Common myeloid progenitor, CD34-positive (primary cell): ENCODE data around the gene GDNF.

ENCODE experiments used
- CTCF ChIA-PET: fragments of 350-600 bp; sonication (Branson Sonifier 250); formaldehyde crosslinking; loops from one replicate; lab custom pipeline; 2021; ENCODE audit warnings: antibody characterized with exemption; lab: Charles Lee
- POLR2A ChIA-PET: fragments of 350-600 bp; sonication (Branson Sonifier 250); formaldehyde crosslinking; loops from one replicate; lab custom pipeline; 2021; ENCODE audit warnings: antibody characterized with exemption; lab: Charles Lee
- DNase-seq, 3 donors: peaks; one replicate each; pipeline versions ENCODE4 v3.0.0 to v3.0.0-alpha.2; 2013
- H3K27ac ChIP-seq, 2 experiments: 1 replicate in 1 of 2; 2 replicates in 1 of 2; pipeline ENCODE4 v1.7.0; 2013; ENCODE audit warnings: inconsistent platforms in 2 of 2, low read length in 2 of 2, mild to moderate bottlenecking in 2 of 2, low read depth in 1 of 2, moderate library complexity in 1 of 2; ENCODE audit not compliant: severe bottlenecking in 2 of 2, insufficient read depth in 1 of 2, poor library complexity in 1 of 2
- H3K27me3 ChIP-seq, 5 experiments: replicated peaks in 2 of 5; 1 replicate in 3 of 5; 2 replicates in 2 of 5; pipeline versions ENCODE4 v1.6.1 to v1.7.0; 2013; ENCODE audit warnings: low read length in 4 of 5, mild to moderate bottlenecking in 2 of 5, moderate library complexity in 2 of 5, inconsistent platforms in 1 of 5; ENCODE audit not compliant: insufficient read depth in 5 of 5, control insufficient read depth in 4 of 5
- H3K36me3 ChIP-seq, 4 experiments: 1 replicate in 2 of 4; 2 replicates in 2 of 4; pipeline versions ENCODE4 v1.6.1 to v1.7.0; 2013; ENCODE audit warnings: low read length in 3 of 4, control low read depth in 1 of 4, mild to moderate bottlenecking in 1 of 4; ENCODE audit not compliant: control insufficient read depth in 4 of 4, insufficient read depth in 4 of 4
- H3K4me1 ChIP-seq, 4 experiments: 1 replicate in 3 of 4; 2 replicates in 1 of 4; pipeline versions ENCODE4 v1.6.1 to v1.7.1; 2013; ENCODE audit warnings: low read length in 3 of 4, mild to moderate bottlenecking in 3 of 4, control low read depth in 1 of 4, inconsistent platforms in 1 of 4, moderate library complexity in 1 of 4; ENCODE audit not compliant: control insufficient read depth in 4 of 4, insufficient read depth in 4 of 4; ENCODE audit errors: control extremely low read depth in 1 of 4
- H3K4me3 ChIP-seq, 7 experiments: 1 replicate in 4 of 7; 2 replicates in 3 of 7; pipeline versions ENCODE4 v1.5.1 to v1.7.0; 2013; ENCODE audit warnings: mild to moderate bottlenecking in 7 of 7, low read length in 6 of 7, moderate library complexity in 6 of 7, inconsistent platforms in 2 of 7, low read depth in 2 of 7, control low read depth in 1 of 7; ENCODE audit not compliant: insufficient read depth in 4 of 7, control insufficient read depth in 1 of 7; ENCODE audit errors: extremely low read depth in 1 of 7
- H3K9me3 ChIP-seq, 5 experiments: 1 replicate in 4 of 5; 2 replicates in 1 of 5; pipeline versions ENCODE4 v1.6.1 to v1.7.1; 2013; ENCODE audit warnings: low read length in 4 of 5, mild to moderate bottlenecking in 2 of 5, inconsistent platforms in 1 of 5, low read depth in 1 of 5, moderate library complexity in 1 of 5; ENCODE audit not compliant: control insufficient read depth in 4 of 5, insufficient read depth in 2 of 5; ENCODE audit errors: control extremely low read depth in 1 of 5
- WGBS: methylation state at CpG from one replicate; pipeline ENCODE4 v1.1.5; 2013; ENCODE audit not compliant: insufficient coverage; 5-methylcytosine and 5-hydroxymethylcytosine counted together

Gene GDNF

GRCh38 chr5:37816883-37817282 is 23.0 kb downstream of the GDNF start:
- Histone ChIP-seq H3K9me3 (no peaks in the 10 kb centered on the region), H3K4me3 (no peak overlapping the region), H3K4me1 (no peaks in the 10 kb centered on the region), H3K27me3 (peaks cover 0 to 3% (median 0%) of the 10 kb centered on the region in 5 experiments), H3K27ac (no peak overlapping the region), H3K36me3 (no peaks in the 10 kb centered on the region)
- CTCF ChIA-PET, result interaction anchor here (1.2 kb wide), 1 partner anchor 11 kb away, joined by 3 read pairs; no protein-coding TSS in a partner anchor
- WGBS, result 93% methylated on average over 2 of the region's 3 CpGs
- DNase-seq, result no peak
- POLR2A ChIA-PET, result no interaction called here

- H3K27ac ChIP-seq, result no peak overlapping the region
- no peaks in the 10 kb centered on the region for H3K36me3 ChIP-seq
- peaks cover 0 to 3% (median 0%) of the 10 kb centered on the region in 5 experiments for H3K27me3 ChIP-seq
- ChIA-PET CTCF (interaction anchor here (1.2 kb wide), 1 partner anchor 12 kb away, joined by 3 read pairs; no protein-coding TSS in a partner anchor), POLR2A (no interaction called here)
- no peaks in the 10 kb centered on the region for H3K4me1 ChIP-seq
- 100% methylated on average over 1 of the region's 3 CpGs for WGBS
- no peaks in the 10 kb centered on the region for H3K9me3 ChIP-seq
- DNase-seq, result no peak
- no peak overlapping the region for H3K4me3 ChIP-seq
Measured at GRCh38 chr5:37816331-37816730, 23.5 kb downstream of the GDNF start.

- WGBS, result 98% methylated on average over 7 of the region's 7 CpGs
- ChIA-PET POLR2A (no interaction called here), CTCF (no interaction called here)
- Histone ChIP-seq H3K9me3 (no peaks in the 10 kb centered on the region), H3K27me3 (peaks cover 0 to 3% (median 0%) of the 10 kb centered on the region in 5 experiments), H3K36me3 (no peaks in the 10 kb centered on the region), H3K4me1 (no peaks in the 10 kb centered on the region), H3K4me3 (no peak overlapping the region), H3K27ac (no peak overlapping the region)
- no peak for DNase-seq
Measured at GRCh38 chr5:37815913-37816312, 23.9 kb downstream of the GDNF start.

GRCh38 chr5:37814699-37815098 is 25.1 kb downstream of the GDNF start:
- DNase-seq, result no peak
- H3K27ac ChIP-seq, result no peak overlapping the region
- ChIA-PET POLR2A (no interaction called here), CTCF (no interaction called here)
- H3K4me1 ChIP-seq, result no peaks in the 10 kb centered on the region
- 49% methylated on average over 9 of the region's 11 CpGs for WGBS
- H3K36me3 ChIP-seq, result no peaks in the 10 kb centered on the region
- H3K4me3 ChIP-seq, result no peak overlapping the region
- no peaks in the 10 kb centered on the region for H3K9me3 ChIP-seq
- no peaks in the 10 kb centered on the region for H3K27me3 ChIP-seq

- no peaks in the 10 kb centered on the region for H3K36me3 ChIP-seq
- no CpG with 5 or more reads among the region's 2 CpGs for WGBS
- ChIA-PET POLR2A (no interaction called here), CTCF (no interaction called here)
- no peaks in the 10 kb centered on the region for H3K27me3 ChIP-seq
- no peaks in the 10 kb centered on the region for H3K4me1 ChIP-seq
- no peaks in the 10 kb centered on the region for H3K9me3 ChIP-seq
- no peak overlapping the region for H3K4me3 ChIP-seq
- no peak for DNase-seq
- no peak overlapping the region for H3K27ac ChIP-seq
Measured at GRCh38 chr5:37812365-37812764, 27.5 kb downstream of the GDNF start.

GRCh38 chr5:37811866-37812265 is 28.0 kb downstream of the GDNF start:
- Histone ChIP-seq H3K36me3 (no peaks in the 10 kb centered on the region), H3K4me3 (no peak overlapping the region), H3K9me3 (no peaks in the 10 kb centered on the region), H3K27ac (no peak overlapping the region), H3K27me3 (no peaks in the 10 kb centered on the region), H3K4me1 (no peaks in the 10 kb centered on the region)
- WGBS, result 98% methylated on average over 8 of the region's 10 CpGs
- ChIA-PET CTCF (no interaction called here), POLR2A (no interaction called here)
- no peak for DNase-seq

- ChIA-PET CTCF (no interaction called here), POLR2A (no interaction called here)
- no peaks in the 10 kb centered on the region for H3K4me1 ChIP-seq
- no peaks in the 10 kb centered on the region for H3K36me3 ChIP-seq
- 95% methylated on average over 12 of the region's 14 CpGs for WGBS
- no peaks in the 10 kb centered on the region for H3K27me3 ChIP-seq
- DNase-seq, result no peak
- H3K9me3 ChIP-seq, result no peaks in the 10 kb centered on the region
- no peak overlapping the region for H3K27ac ChIP-seq
- H3K4me3 ChIP-seq, result no peak overlapping the region
Measured at GRCh38 chr5:37810311-37810710, 29.5 kb downstream of the GDNF start.
